HepG2 (cell line): Measurements from ENCODE around the gene BOD1L1. TPM values are rescaled to one million over a fixed set of nuclear protein-coding genes. Genes with fewer than 3 reads are reported as not detected.

Experiments
- CBFB ChIP-seq: sonication (generic); formaldehyde crosslinking; IDR thresholded peaks from 2 replicates; pipeline ENCODE4 v1.4.0; 2020; ENCODE audit warnings: missing genetic modification reagents
- FOSL1 ChIP-seq: sonication (generic); formaldehyde crosslinking; IDR thresholded peaks from 2 replicates; pipeline ENCODE4 v1.9.0; 2021; ENCODE audit warnings: missing genetic modification reagents, borderline replicate concordance
- HNF4A ChIP-seq: sonication (generic); formaldehyde crosslinking; IDR thresholded peaks from 2 replicates; pipeline ENCODE4 v1.4.0; 2020; ENCODE audit warnings: missing genetic modification reagents
- HOXD1 ChIP-seq: sonication (generic); formaldehyde crosslinking; IDR thresholded peaks from 2 replicates; pipeline ENCODE4 v1.5.0; 2020; ENCODE audit warnings: missing genetic modification reagents
- IKZF5 ChIP-seq: IDR thresholded peaks from 2 replicates; pipeline ENCODE4 v1.6.1; 2018; ENCODE audit warnings: missing genetic modification reagents, mild to moderate bottlenecking, missing compliant biosample characterization
- KDM3A ChIP-seq: IDR thresholded peaks from 2 replicates; pipeline ENCODE4 v1.6.1; 2018; ENCODE audit warnings: low read depth, missing compliant biosample characterization
- KDM4B ChIP-seq: sonication (generic); formaldehyde crosslinking; IDR thresholded peaks from 2 replicates; pipeline ENCODE4 v1.4.0; 2020; ENCODE audit warnings: missing genetic modification reagents
- MIER2 ChIP-seq: IDR thresholded peaks from 2 replicates; pipeline ENCODE4 v1.6.1; 2016; ENCODE audit warnings: missing biosample characterization, missing genetic modification reagents
- MXD1 ChIP-seq: sonication (generic); formaldehyde crosslinking; IDR thresholded peaks from 2 replicates; pipeline ENCODE4 v1.4.0; 2020; ENCODE audit warnings: mild to moderate bottlenecking, missing genetic modification reagents
- MXI1 ChIP-seq: IDR thresholded peaks from 3 replicates; pipeline ENCODE4 v1.6.1; 2012; ENCODE audit warnings: low read depth, low read length, inconsistent platforms, borderline replicate concordance
- NAIF1 ChIP-seq: sonication (generic); formaldehyde crosslinking; IDR thresholded peaks from 2 replicates; pipeline ENCODE4 v1.5.0; 2020; ENCODE audit warnings: mild to moderate bottlenecking, missing genetic modification reagents, borderline replicate concordance
- NCOR1 ChIP-seq: fragments of 200-600 bp; sonication (generic); IDR thresholded peaks from 2 replicates; pipeline ENCODE4 v1.7.0; 2017; ENCODE audit warnings: antibody characterized with exemption, low read length, borderline replicate concordance
- NFYB ChIP-seq: sonication (generic); formaldehyde crosslinking; IDR thresholded peaks from 2 replicates; pipeline ENCODE4 v1.4.0; 2020; ENCODE audit warnings: missing genetic modification reagents
- NR2F2 ChIP-seq: IDR thresholded peaks from 2 replicates; pipeline ENCODE4 v1.6.1; 2012; ENCODE audit warnings: low read depth, inconsistent platforms, borderline replicate concordance
- POGZ ChIP-seq: sonication (generic); formaldehyde crosslinking; IDR thresholded peaks from 2 replicates; pipeline ENCODE4 v1.4.0; 2020; ENCODE audit warnings: mild to moderate bottlenecking, missing genetic modification reagents
- RFX3 ChIP-seq: IDR thresholded peaks from 2 replicates; pipeline ENCODE4 v1.6.1; 2016; ENCODE audit warnings: missing biosample characterization, missing genetic modification reagents
- RNF2 ChIP-seq: fragments of 450-650 bp; conservative IDR thresholded peaks from 2 replicates; pipeline ENCODE4 v1.6.1; 2016; ENCODE audit warnings: low read depth
- SRF ChIP-seq: IDR thresholded peaks from 2 replicates; pipeline ENCODE4 v1.6.1; 2011; ENCODE audit warnings: mild to moderate bottlenecking, low read depth, low read length, moderate library complexity
- TEAD3 ChIP-seq: optimal IDR thresholded peaks from 2 replicates; pipeline ENCODE3; 2016; ENCODE audit warnings: borderline replicate concordance
- ZBED4 ChIP-seq: sonication (generic); formaldehyde crosslinking; IDR thresholded peaks from 2 replicates; pipeline ENCODE4 v1.4.0; 2020; ENCODE audit warnings: missing genetic modification reagents, borderline replicate concordance
- ZKSCAN8 ChIP-seq: IDR thresholded peaks from 2 replicates; pipeline ENCODE4 v1.6.1; 2016; ENCODE audit warnings: borderline replicate concordance, missing genetic modification reagents, missing compliant biosample characterization
- ZNF251 ChIP-seq: sonication (generic); formaldehyde crosslinking; IDR thresholded peaks from 2 replicates; pipeline ENCODE4 v1.9.0; 2021; ENCODE audit warnings: mild to moderate bottlenecking, missing genetic modification reagents
- ZNF292 ChIP-seq: sonication (generic); formaldehyde crosslinking; IDR thresholded peaks from 2 replicates; pipeline ENCODE4 v1.8.1; 2022; ENCODE audit warnings: mild to moderate bottlenecking, low read depth, missing genetic modification reagents, borderline replicate concordance
- ZNF33B ChIP-seq: sonication (generic); formaldehyde crosslinking; IDR thresholded peaks from 2 replicates; pipeline ENCODE4 v1.5.1; 2020; ENCODE audit warnings: mild to moderate bottlenecking, missing genetic modification reagents
- ZNF350 ChIP-seq: sonication (generic); formaldehyde crosslinking; IDR thresholded peaks from 2 replicates; pipeline ENCODE4 v1.4.0; 2020; ENCODE audit warnings: mild to moderate bottlenecking, low read depth, missing genetic modification reagents, borderline replicate concordance
- ZNF431 ChIP-seq: sonication (generic); formaldehyde crosslinking; IDR thresholded peaks from 2 replicates; pipeline ENCODE4 v1.9.0; 2022; ENCODE audit warnings: missing genetic modification reagents, low read depth, mild to moderate bottlenecking, borderline replicate concordance
- polyA plus RNA-seq, 8 experiments: library from polyadenylated mRNA; depleted of rRNA in 3 of 8; stranded (reverse) in 7 of 8; unstranded in 1 of 8; fragments of >200 nt; fragmentation: Illumina TruSeq in 4 of 8; extraction: Trizol in 4 of 8; gene quantifications; 2 replicates each; pipeline versions ENCODE4 v1.2.1 to v1.2.3, GENCODE V29; 2011 to 2016; ENCODE audit warnings: low read depth in 4 of 8, missing spikeins in 1 of 8, mixed read lengths in 1 of 8; ENCODE audit not compliant: insufficient read depth in 1 of 8
- total RNA-seq, 5 experiments: library from RNA; depleted of rRNA; stranded (reverse); fragments of >200 nt; fragmentation: Illumina TruSeq; extraction: Trizol; gene quantifications; 2 replicates each; pipeline ENCODE4 v1.2.3, GENCODE V29; 2016; ENCODE audit warnings: low read depth in 1 of 5

The BOD1L1 gene
- total and polyA plus RNA-seq, 2 of the 13 experiments (the other 11 are each of a cell fraction or from before 2014, with no cell fraction given): 11.7 to 17.9 TPM

- peak; percentile 34; the same call in 1 of the 2 replicates for TF ChIP-seq MXD1 (CRISPR knock-in tag)
- TF ChIP-seq ZKSCAN8 (CRISPR knock-in tag): peak; percentile 59; the same call in 1 of the 2 replicates
- peak; percentile 70; the same call in 1 of the 2 replicates for TF ChIP-seq ZNF33B (CRISPR knock-in tag)
- TF ChIP-seq ZNF251: no peak
- TF ChIP-seq IKZF5 (CRISPR knock-in tag): peak; percentile 91; the same call in 1 of the 2 replicates
- TF ChIP-seq RFX3 (CRISPR knock-in tag): peak; percentile 33; the same call in 1 of the 2 replicates
- no peak for TF ChIP-seq ZNF431
- TF ChIP-seq FOSL1 (CRISPR knock-in tag): no peak
- peak; percentile 37; the same call in 1 of the 2 replicates for TF ChIP-seq NCOR1
- peak; percentile 86 for TF ChIP-seq CBFB (CRISPR knock-in tag)
- peak; percentile 96 for TF ChIP-seq ZBED4 (CRISPR knock-in tag)
- peak; percentile 82 for TF ChIP-seq KDM3A (CRISPR knock-in tag)
- TF ChIP-seq TEAD3 (CRISPR knock-in tag): peak; percentile 54
- TF ChIP-seq MIER2 (CRISPR knock-in tag): peak; percentile 45; the same call in 1 of the 2 replicates
- TF ChIP-seq HNF4A (CRISPR knock-in tag): peak; percentile 37; the same call in 1 of the 2 replicates
- peak; percentile 93 for TF ChIP-seq POGZ (CRISPR knock-in tag)
- TF ChIP-seq NFYB (CRISPR knock-in tag): peak; percentile 48; the same call in 1 of the 2 replicates
- TF ChIP-seq HOXD1 (CRISPR knock-in tag): peak; percentile 85
- TF ChIP-seq KDM4B (CRISPR knock-in tag): peak; percentile 90; the same call in 1 of the 2 replicates
- TF ChIP-seq RNF2: 0 out of 2 replicates have a peak, but pooled peaks have one; percentile 44
- peak; percentile 74; the same call in 1 of the 2 replicates for TF ChIP-seq ZNF350 (CRISPR knock-in tag)
- TF ChIP-seq SRF: 0 out of 2 replicates have a peak, but pooled peaks have one; percentile 27
- peak; percentile 98 for TF ChIP-seq NAIF1 (CRISPR knock-in tag)
- peak; percentile 58; the same call in 1 of the 2 replicates for TF ChIP-seq ZNF292
- TF ChIP-seq MXI1: peak; percentile 69; the same call in 1 of the 3 replicates
- TF ChIP-seq NR2F2: no peak; the same call in 1 of the 2 replicates
These were observed at the start of gene BOD1L1 (continued) for GRCh38 chr4:13627606-13628311.
